SK-N-SH treated with all-trans-retinoic acid at 6 μM for 48 hours (cell line): ENCODE data around the gene HAND2.

Experiments used
- ARNTL ChIP-seq: fragments of 450-650 bp; formaldehyde crosslinking; IDR thresholded peaks from 2 replicates; pipeline ENCODE4 v1.5.0; 2020; ENCODE audit warnings: low read depth, mild to moderate bottlenecking, moderate library complexity, borderline replicate concordance
- ESRRG ChIP-seq: fragments of 250-450 bp; sonication (Bioruptor Pico); IDR thresholded peaks from 2 replicates; pipeline ENCODE4 v1.6.1; 2021; ENCODE audit warnings: mild to moderate bottlenecking
- RARB ChIP-seq: fragments of 250-450 bp; sonication (Bioruptor Pico); IDR thresholded peaks from 2 replicates; pipeline ENCODE4 v1.8.0; 2021; ENCODE audit warnings: mild to moderate bottlenecking, moderate library complexity
- SNAI2 ChIP-seq: fragments of 250-450 bp; sonication (Bioruptor Pico); IDR thresholded peaks from 2 replicates; pipeline ENCODE4 v1.5.0; 2020; ENCODE audit warnings: mild to moderate bottlenecking, moderate library complexity
- TSHZ2 ChIP-seq: fragments of 250-450 bp; sonication (Bioruptor Pico); IDR thresholded peaks from 2 replicates; pipeline ENCODE4 v1.5.0; 2020; ENCODE audit warnings: mild to moderate bottlenecking, moderate library complexity
- ZC3H10 ChIP-seq: fragments of 250-450 bp; sonication (Bioruptor Pico); IDR thresholded peaks from 2 replicates; pipeline ENCODE4 v1.5.1; 2021; ENCODE audit warnings: mild to moderate bottlenecking, moderate library complexity
- TF ChIP-seq, protein P1 (sequence below): fragments of 250-450 bp; sonication (Bioruptor Pico); IDR thresholded peaks from 2 replicates; pipeline ENCODE4 v1.8.0; 2020; ENCODE audit warnings: mild to moderate bottlenecking, moderate library complexity, borderline replicate concordance

DNA sequence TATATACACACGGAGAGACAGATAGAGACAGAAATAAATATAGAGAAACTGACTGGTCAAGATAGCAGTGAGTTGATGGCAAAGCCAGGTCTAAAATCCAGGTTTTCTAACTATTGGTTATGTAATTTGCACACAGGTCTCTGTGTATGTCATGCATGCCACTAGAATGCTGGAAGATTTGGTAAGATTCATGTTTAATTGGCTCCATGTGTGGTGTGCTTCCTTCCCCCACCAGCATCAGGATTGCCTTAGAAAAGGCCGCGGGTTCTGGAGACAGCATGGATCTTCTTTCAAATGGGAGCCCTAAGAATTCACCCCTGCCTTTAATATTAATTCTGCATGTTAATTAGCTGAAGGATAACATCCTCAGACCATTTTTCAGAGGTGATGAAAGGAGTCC is 31.3 kb downstream of the HAND2 start:
- TF ChIP-seq, protein P1, sequence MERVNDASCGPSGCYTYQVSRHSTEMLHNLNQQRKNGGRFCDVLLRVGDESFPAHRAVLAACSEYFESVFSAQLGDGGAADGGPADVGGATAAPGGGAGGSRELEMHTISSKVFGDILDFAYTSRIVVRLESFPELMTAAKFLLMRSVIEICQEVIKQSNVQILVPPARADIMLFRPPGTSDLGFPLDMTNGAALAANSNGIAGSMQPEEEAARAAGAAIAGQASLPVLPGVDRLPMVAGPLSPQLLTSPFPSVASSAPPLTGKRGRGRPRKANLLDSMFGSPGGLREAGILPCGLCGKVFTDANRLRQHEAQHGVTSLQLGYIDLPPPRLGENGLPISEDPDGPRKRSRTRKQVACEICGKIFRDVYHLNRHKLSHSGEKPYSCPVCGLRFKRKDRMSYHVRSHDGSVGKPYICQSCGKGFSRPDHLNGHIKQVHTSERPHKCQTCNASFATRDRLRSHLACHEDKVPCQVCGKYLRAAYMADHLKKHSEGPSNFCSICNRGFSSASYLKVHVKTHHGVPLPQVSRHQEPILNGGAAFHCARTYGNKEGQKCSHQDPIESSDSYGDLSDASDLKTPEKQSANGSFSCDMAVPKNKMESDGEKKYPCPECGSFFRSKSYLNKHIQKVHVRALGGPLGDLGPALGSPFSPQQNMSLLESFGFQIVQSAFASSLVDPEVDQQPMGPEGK (CRISPR knock-in tag) = no peak
- TF ChIP-seq ZC3H10 = no peak
- no peak for TF ChIP-seq ESRRG (CRISPR knock-in tag)
- no peak for TF ChIP-seq RARB
- no peak for TF ChIP-seq ARNTL
- no peak for TF ChIP-seq TSHZ2 (CRISPR knock-in tag)
- TF ChIP-seq SNAI2 (CRISPR knock-in tag) = no peak
